Thymus (tissue), 11 donors: ENCODE measurements around the gene RAPGEFL1. TPM values are rescaled to one million over a fixed set of nuclear protein-coding genes. Genes with fewer than 3 reads are reported as not detected.
A peak's percentile ranks its signal among the peaks of the same experiment; 100 is the strongest.
"Not testable (repeated sequence)": the region's sequence is repeated elsewhere in the genome, so short reads cannot be mapped to it uniquely, and the experiment has no call there.

ENCODE experiments used
- DNase-seq, 9 donors: peaks; one replicate each; pipeline ENCODE4 v3.0.0-alpha.2; 2013; ENCODE audit warnings: low spot score in 9 of 9, low read depth in 6 of 9, missing footprints in 1 of 9
- H3K27ac ChIP-seq, 2 donors: one replicate each; pipeline ENCODE4 v1.5.1; 2013; ENCODE audit warnings: control low read depth in 1 of 2, low read depth in 1 of 2, low read length in 1 of 2, mild to moderate bottlenecking in 1 of 2, moderate library complexity in 1 of 2
- H3K27me3 ChIP-seq, 2 donors: one replicate each; pipeline ENCODE4 v1.5.1; 2013; ENCODE audit warnings: low read length in 1 of 2; ENCODE audit not compliant: control insufficient read depth in 2 of 2, insufficient read depth in 1 of 2
- H3K36me3 ChIP-seq, 2 donors: one replicate each; pipeline ENCODE4 v1.5.1; 2013; ENCODE audit warnings: low read length in 1 of 2, mild to moderate bottlenecking in 1 of 2, moderate library complexity in 1 of 2; ENCODE audit not compliant: control insufficient read depth in 2 of 2, insufficient read depth in 2 of 2
- H3K4me1 ChIP-seq, 2 donors: one replicate each; pipeline ENCODE4 v1.5.1; 2013; ENCODE audit warnings: low read length in 2 of 2; ENCODE audit not compliant: control insufficient read depth in 2 of 2, insufficient read depth in 2 of 2
- H3K4me3 ChIP-seq, 2 donors: one replicate each; pipeline ENCODE4 v1.5.1; 2013; ENCODE audit warnings: low read length in 2 of 2, control low read depth in 1 of 2, mild to moderate bottlenecking in 1 of 2
- H3K9me3 ChIP-seq, 2 donors: one replicate each; pipeline ENCODE4 v1.5.1; 2013; ENCODE audit warnings: low read length in 1 of 2, mild to moderate bottlenecking in 1 of 2; ENCODE audit not compliant: control insufficient read depth in 2 of 2, insufficient read depth in 1 of 2
- WGBS: extraction: QIAGEN DNeasy Blood & Tissue Kit; methylation state at CpG from one replicate; pipeline ENCODE4 v1.1.7; 2013; 5-methylcytosine and 5-hydroxymethylcytosine counted together
- polyA plus RNA-seq: library from polyadenylated mRNA; stranded (reverse); fragments of 200-250 nt; gene quantifications from one replicate; pipeline ENCODE4 v1.2.3, GENCODE V29; 2013
- total RNA-seq: library from RNA; stranded (reverse); fragments of 120-200 nt; gene quantifications from one replicate; pipeline ENCODE4 v1.2.4, GENCODE V29; 2013
- donor health status: healthy.

RAPGEFL1 gene
- total and polyA plus RNA-seq, 2 donors: 0.99 to 17.4 TPM

- WGBS: 94% methylated on average over 7 of the region's 7 CpGs
- H3K27ac ChIP-seq: peak overlapping the region in 1 of 2 donors; percentile 86
- H3K9me3 ChIP-seq: peaks cover 0 to 5% of the 10 kb centered on the region in 2 donors
- peak overlapping the region; percentile 75 to 94 for H3K4me3 ChIP-seq
- no peak for DNase-seq
- H3K36me3 ChIP-seq: no peaks in the 10 kb centered on the region
- peaks cover 7 to 13% of the 10 kb centered on the region in 2 donors for H3K4me1 ChIP-seq
- H3K27me3 ChIP-seq: no peaks in the 10 kb centered on the region
Measured at GRCh38 chr17:40218006-40218739, 40.9 kb downstream of the RAPGEFL1 start.

- Histone ChIP-seq H3K4me1 (peaks cover 7 to 13% of the 10 kb centered on the region in 2 donors), H3K36me3 (no peaks in the 10 kb centered on the region), H3K4me3 (peak within 1 kb of the TSS; percentile 75 to 94), H3K27ac (peak within 1 kb of the TSS; percentile 92 to 94), H3K9me3 (peaks cover 0 to 5% of the 10 kb centered on the region in 2 donors), H3K27me3 (no peaks in the 10 kb centered on the region)
- WGBS: 3% methylated on average over 59 of the region's 59 CpGs
- DNase-seq: peak; percentile 85 to 98 (median 95)
Measured at GRCh38 chr17:40218740-40219593, 41.7 kb downstream of the RAPGEFL1 start, which contains the start of gene WIPF2. TSS of gene WIPF2 (plus strand) at chr17:40219304. CDS start at chr17:40256460, 37,156 bp downstream.

- peak in 4 of 9 donors; percentile 28 to 37 (median 33) for DNase-seq
- Histone ChIP-seq H3K36me3 (peaks cover 2 to 3% of the 10 kb centered on the region in 2 donors), H3K9me3 (peaks cover 0 to 5% of the 10 kb centered on the region in 2 donors), H3K4me1 (peaks cover 7 to 13% of the 10 kb centered on the region in 2 donors), H3K4me3 (peak overlapping the region; percentile 75 to 94), H3K27me3 (no peaks in the 10 kb centered on the region), H3K27ac (peak overlapping the region; percentile 64 to 94)
- WGBS: 4% methylated on average over 24 of the region's 24 CpGs
Measured at GRCh38 chr17:40219594-40220338, 42.5 kb downstream of the RAPGEFL1 start.

- 94% methylated on average over 5 of the region's 5 CpGs for WGBS
- no peak overlapping the region for H3K27ac ChIP-seq
- H3K4me3 ChIP-seq: no peak overlapping the region
- no peaks in the 10 kb centered on the region for H3K27me3 ChIP-seq
- no peaks in the 10 kb centered on the region for H3K9me3 ChIP-seq
- DNase-seq: no peak
- H3K4me1 ChIP-seq: peaks cover 3 to 4% of the 10 kb centered on the region in 2 donors
- H3K36me3 ChIP-seq: peaks cover 10 to 13% of the 10 kb centered on the region in 2 donors
Measured at GRCh38 chr17:40224718-40225550, 47.7 kb downstream of the RAPGEFL1 start.

- H3K9me3 ChIP-seq, H3K4me1 ChIP-seq, H3K4me3 ChIP-seq, H3K27me3 ChIP-seq, H3K27ac ChIP-seq, DNase-seq: not testable (repeated sequence)
- peaks cover 23 to 28% of the 10 kb centered on the region in 2 donors for H3K36me3 ChIP-seq
- 99% methylated on average over 14 of the region's 14 CpGs for WGBS
Measured at GRCh38 chr17:40229146-40229545, 51.9 kb downstream of the RAPGEFL1 start.

- no peak for DNase-seq
- peaks cover 26 to 31% of the 10 kb centered on the region in 2 donors for H3K36me3 ChIP-seq
- H3K4me1 ChIP-seq: no peaks in the 10 kb centered on the region
- no peaks in the 10 kb centered on the region for H3K9me3 ChIP-seq
- 95% methylated on average over 3 of the region's 3 CpGs for WGBS
- H3K27me3 ChIP-seq: no peaks in the 10 kb centered on the region
- no peak overlapping the region for H3K4me3 ChIP-seq
- no peak overlapping the region for H3K27ac ChIP-seq
Measured at GRCh38 chr17:40230670-40231069, 53.4 kb downstream of the RAPGEFL1 start.

- not testable (repeated sequence) for H3K4me3 ChIP-seq, DNase-seq, H3K27me3 ChIP-seq, H3K9me3 ChIP-seq, H3K4me1 ChIP-seq, H3K27ac ChIP-seq
- WGBS: over 99% methylated on average over 4 of the region's 4 CpGs
- peaks cover 25 to 28% of the 10 kb centered on the region in 2 donors for H3K36me3 ChIP-seq
Measured at GRCh38 chr17:40231928-40232327, 54.7 kb downstream of the RAPGEFL1 start.

- 96% methylated on average over 4 of the region's 4 CpGs for WGBS
- H3K27me3 ChIP-seq: no peaks in the 10 kb centered on the region
Measured at GRCh38 chr17:40241252-40241834, 64.1 kb downstream of the RAPGEFL1 start.

More at GRCh38 chr17:40241252-40241834, 64.1 kb downstream of the RAPGEFL1 start:
- DNase-seq: no peak
- Histone ChIP-seq H3K36me3 (peaks cover 3 to 4% of the 10 kb centered on the region in 2 donors), H3K9me3 (no peaks in the 10 kb centered on the region), H3K4me1 (peaks cover 0 to 2% of the 10 kb centered on the region in 2 donors), H3K27ac (no peak overlapping the region), H3K4me3 (no peak overlapping the region)
